Effector CD4-positive, alpha-beta T cell (primary cell): ENCODE results near the gene FSHB.

ENCODE experiments used
- DNase-seq: peaks from one replicate; pipeline ENCODE4 v3.0.0-alpha.2; 2020

The FSHB gene

GRCh38 chr11:30270671-30271070, 39.9 kb downstream of the FSHB start:
- no peak for DNase-seq

GRCh38 chr11:30277176-30277575, 46.4 kb downstream of the FSHB start:
- no peak for DNase-seq

GRCh38 chr11:30279796-30280195, 49.0 kb downstream of the FSHB start:
- DNase-seq, result no peak

- DNase-seq, result no peak
Observed at GRCh38 chr11:30281476-30282288, 50.9 kb downstream of the FSHB start.

DNA sequence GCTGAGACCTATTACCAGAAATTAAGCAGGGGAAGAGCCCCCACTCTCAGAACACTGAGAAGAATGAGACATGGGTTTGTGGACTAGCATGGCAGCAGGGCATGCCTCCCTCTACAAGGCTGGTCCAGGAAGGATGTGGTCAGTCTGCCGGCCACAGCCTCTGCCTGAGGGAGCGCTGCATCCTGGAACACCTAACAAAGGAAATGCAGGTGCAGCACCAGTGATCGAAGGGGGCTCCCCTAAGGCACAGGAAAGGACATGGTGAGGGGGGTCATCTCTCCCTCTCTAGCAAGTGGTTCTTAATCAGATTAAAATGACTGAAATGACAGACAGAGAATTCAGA, 51.4 kb downstream of the FSHB start:
- DNase-seq, result peak; percentile 2
